ENCODE data around the gene LDHAL6B.

DNA sequence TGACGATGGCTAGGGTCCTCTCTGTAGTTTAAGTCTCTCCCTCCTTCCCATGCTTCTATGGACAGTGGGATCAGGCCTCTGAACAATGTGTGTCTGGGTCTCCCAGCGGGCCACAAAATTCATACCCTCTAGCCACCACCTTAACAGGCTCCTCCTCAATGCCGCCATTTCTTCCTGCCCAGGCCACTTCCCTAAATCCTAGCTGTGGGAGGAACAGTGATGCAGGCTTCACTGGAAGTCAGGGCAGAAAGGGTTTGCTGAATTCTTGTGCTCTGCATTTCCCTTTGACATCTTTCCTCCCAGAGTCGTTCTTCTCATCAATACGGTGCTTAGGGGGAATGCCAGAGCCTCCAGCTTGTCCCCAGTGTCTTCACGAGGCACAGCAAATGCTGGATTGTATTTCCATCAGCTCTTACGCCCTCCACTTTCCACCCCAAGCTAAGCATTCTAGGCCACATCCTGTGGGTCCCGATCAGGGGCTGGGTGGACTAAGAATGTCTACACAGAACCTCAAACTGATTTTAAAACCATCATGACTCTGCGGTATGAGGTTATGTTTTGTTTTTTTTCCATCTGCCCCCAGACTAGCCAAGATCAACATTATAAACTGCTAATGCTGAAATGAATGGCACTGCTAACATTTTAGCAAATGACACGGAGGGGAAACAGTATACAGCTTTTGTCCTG, 11.9 kb upstream of the LDHAL6B start:
- TF ChIP-seq EP300 (IDR thresholded peaks at IDR 0.05) (no peak), CTCF (IDR thresholded peaks at IDR 0.05) (no peak), POLR2A (IDR thresholded peaks at IDR 0.05) (no peak), POLR2AphosphoS5 (IDR thresholded peaks at IDR 0.05) (no peak)
